Prostate gland (tissue), 2 donors: Measurements from ENCODE around the gene CLEC16A. TPM values are rescaled to one million over a fixed set of nuclear protein-coding genes. Genes with fewer than 3 reads are reported as not detected.

ENCODE experiments used
- DNase-seq: peaks from one replicate; pipeline ENCODE4 v3.0.0-alpha.2; 2019; ENCODE audit warnings: low spot score
- H3K27ac ChIP-seq, 2 donors: fragments of 200-600 bp; sonication (generic); 2 replicates each; pipeline ENCODE4 v1.5.1; 2017 to 2019
- H3K27me3 ChIP-seq: fragments of 200-600 bp; sonication (generic); replicated peaks from 2 replicates; pipeline ENCODE4 v1.5.1; 2019; ENCODE audit not compliant: insufficient read depth
- H3K36me3 ChIP-seq, 2 donors: fragments of 200-600 bp; sonication (generic); 1 replicate in 1 of 2; 2 replicates in 1 of 2; pipeline versions ENCODE4 v1.5.1 to v1.8.1; 2017 to 2019
- H3K4me1 ChIP-seq: fragments of 200-600 bp; sonication (generic); replicated peaks from 2 replicates; pipeline ENCODE4 v1.5.1; 2019
- H3K4me3 ChIP-seq, 2 donors: fragments of 200-600 bp; sonication (generic); 2 replicates each; pipeline ENCODE4 v1.5.1; 2017 to 2019
- H3K9me3 ChIP-seq: fragments of 200-600 bp; sonication (generic); 2 replicates; pipeline ENCODE4 v1.5.1; 2017
- POLR2A ChIP-seq: fragments of 450-650 bp; IDR thresholded peaks from one replicate; pipeline ENCODE4 v1.6.1; 2016; ENCODE audit warnings: antibody characterized with exemption, mild to moderate bottlenecking
- POLR2AphosphoS5 ChIP-seq: sonication (generic); formaldehyde crosslinking; IDR thresholded peaks from one replicate; pipeline ENCODE4 v1.6.1; 2017; ENCODE audit warnings: antibody characterized with exemption
- WGBS: methylation state at CpG from one replicate; pipeline ENCODE4 v1.1.5; 2018; 5-methylcytosine and 5-hydroxymethylcytosine counted together
- intact Hi-C: fragments of 100-400 bp; cut with DNase I; formaldehyde crosslinking; loops from one replicate; pipeline ENCODE4 v1.14.2; 2022
- total RNA-seq, 2 donors: library from RNA; depleted of rRNA; stranded (reverse); fragments of >200 nt; gene quantifications; one replicate each; pipeline ENCODE4 v1.1.0, GENCODE V29; 2016
- TF ChIP-seq, protein P1 (sequence below), 4 experiments: fragments of 200-600 bp in 2 of 4; fragments of 450-650 bp in 2 of 4; sonication (generic) in 2 of 4; IDR thresholded peaks; 1 replicate in 3 of 4; 2 replicates in 1 of 4; pipeline ENCODE4 v1.5.1; 2016 to 2019; ENCODE audit warnings: antibody characterized with exemption in 4 of 4, mild to moderate bottlenecking in 2 of 4, moderate library complexity in 2 of 4

CLEC16A gene
- total RNA-seq, 2 donors from 2014 or later = 26.1 to 52.2 TPM

- intact Hi-C loops = loop anchor here (10.0 kb wide), 2 partner anchors 118 to 162 kb away; partner anchors contain the start of gene SOCS1
- no peak for DNase-seq
- Histone ChIP-seq H3K27me3 (no peaks in the 10 kb centered on the region), H3K9me3 (no peaks in the 10 kb centered on the region), H3K4me1 (no peaks in the 10 kb centered on the region), H3K27ac (no peak overlapping the region), H3K4me3 (no peak overlapping the region), H3K36me3 (peaks cover 0 to 2% of the 10 kb centered on the region in 2 donors)
- TF ChIP-seq, protein P1, sequence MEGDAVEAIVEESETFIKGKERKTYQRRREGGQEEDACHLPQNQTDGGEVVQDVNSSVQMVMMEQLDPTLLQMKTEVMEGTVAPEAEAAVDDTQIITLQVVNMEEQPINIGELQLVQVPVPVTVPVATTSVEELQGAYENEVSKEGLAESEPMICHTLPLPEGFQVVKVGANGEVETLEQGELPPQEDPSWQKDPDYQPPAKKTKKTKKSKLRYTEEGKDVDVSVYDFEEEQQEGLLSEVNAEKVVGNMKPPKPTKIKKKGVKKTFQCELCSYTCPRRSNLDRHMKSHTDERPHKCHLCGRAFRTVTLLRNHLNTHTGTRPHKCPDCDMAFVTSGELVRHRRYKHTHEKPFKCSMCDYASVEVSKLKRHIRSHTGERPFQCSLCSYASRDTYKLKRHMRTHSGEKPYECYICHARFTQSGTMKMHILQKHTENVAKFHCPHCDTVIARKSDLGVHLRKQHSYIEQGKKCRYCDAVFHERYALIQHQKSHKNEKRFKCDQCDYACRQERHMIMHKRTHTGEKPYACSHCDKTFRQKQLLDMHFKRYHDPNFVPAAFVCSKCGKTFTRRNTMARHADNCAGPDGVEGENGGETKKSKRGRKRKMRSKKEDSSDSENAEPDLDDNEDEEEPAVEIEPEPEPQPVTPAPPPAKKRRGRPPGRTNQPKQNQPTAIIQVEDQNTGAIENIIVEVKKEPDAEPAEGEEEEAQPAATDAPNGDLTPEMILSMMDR (IDR thresholded peaks at IDR 0.05) = no peak
- TF ChIP-seq POLR2AphosphoS5 (no peak), POLR2A (no peak)
- 67% methylated on average over 7 of the region's 7 CpGs for WGBS
Measured at GRCh38 chr16:11136600-11136999, 192.2 kb downstream of the CLEC16A start.

DNA sequence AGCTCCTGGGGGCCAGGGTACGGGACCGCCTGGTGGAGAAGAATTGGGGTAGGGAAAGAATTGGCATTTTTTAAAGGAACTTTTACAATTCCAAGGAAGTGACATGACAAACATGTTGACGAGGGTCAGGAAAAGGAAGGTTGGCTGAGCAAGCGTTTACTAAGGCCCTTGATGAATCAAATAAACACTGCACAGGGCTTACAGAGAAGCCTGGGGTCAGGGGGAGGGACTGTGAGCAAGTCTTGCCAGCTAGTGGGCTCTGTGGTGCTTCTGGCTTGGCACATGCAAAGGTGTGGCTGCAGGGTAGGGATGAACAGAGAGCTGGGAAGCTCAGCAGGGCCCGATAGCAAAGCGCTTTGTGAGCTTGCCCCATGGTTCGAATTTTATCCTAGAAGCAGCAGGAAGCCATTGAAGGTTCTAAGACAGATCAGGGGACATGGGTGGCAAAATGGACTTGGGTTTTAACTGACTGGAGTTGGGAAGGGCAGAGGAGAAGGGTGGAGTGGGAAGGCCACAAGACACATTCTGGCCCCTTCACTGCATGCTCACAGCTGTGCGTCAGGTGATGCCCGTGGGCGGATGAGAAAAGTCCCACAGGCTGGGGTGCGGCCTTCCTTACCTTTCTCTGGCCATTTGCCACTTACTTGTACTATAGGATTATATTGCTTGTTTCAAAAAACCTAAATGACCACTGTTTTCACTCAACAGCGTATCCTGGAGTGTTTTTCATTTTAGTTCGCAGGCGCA is 193.8 kb downstream of the CLEC16A start:
- no peak for DNase-seq
- no peaks in the 10 kb centered on the region for H3K4me1 ChIP-seq
- TF ChIP-seq, protein P1 (IDR thresholded peaks at IDR 0.05) = no peak
- TF ChIP-seq POLR2A = no peak
- no peak for TF ChIP-seq POLR2AphosphoS5
- WGBS = 92% methylated on average over 14 of the region's 14 CpGs
- H3K27me3 ChIP-seq = no peaks in the 10 kb centered on the region
- peaks cover 0 to 2% of the 10 kb centered on the region in 2 donors for H3K36me3 ChIP-seq
- no peak overlapping the region for H3K27ac ChIP-seq
- H3K4me3 ChIP-seq = no peak overlapping the region
- H3K9me3 ChIP-seq = no peaks in the 10 kb centered on the region
- intact Hi-C loops = loop anchor here (10.0 kb wide), 2 partner anchors 117 to 163 kb away; partner anchors contain the start of gene SOCS1

DNA sequence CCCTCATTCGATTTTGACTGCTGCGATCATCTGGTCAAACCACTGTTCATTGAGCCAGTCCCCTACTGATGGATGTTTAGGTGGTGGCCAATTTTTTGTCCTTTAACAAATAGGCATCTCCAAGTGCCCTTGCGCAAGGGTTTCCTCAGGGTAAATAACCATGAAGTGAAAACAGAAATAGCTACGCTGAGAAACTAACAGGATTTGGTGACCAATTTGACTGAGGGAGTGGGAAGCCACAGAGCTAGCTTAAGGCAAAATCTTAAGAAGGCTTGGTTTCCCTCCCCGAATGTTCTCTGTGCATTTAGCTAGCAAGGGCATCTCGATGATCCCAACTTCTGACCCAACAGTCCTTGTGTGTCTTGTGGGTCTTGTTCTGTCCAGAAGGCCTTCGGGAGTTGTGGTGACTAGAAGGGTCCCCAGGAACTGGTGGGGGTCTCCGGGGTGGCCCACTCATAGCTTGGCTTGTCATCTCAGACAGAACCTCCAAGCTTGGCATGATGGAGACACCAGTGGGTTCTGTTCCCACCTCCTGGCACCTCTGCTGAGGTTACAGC is 194.5 kb downstream of the CLEC16A start:
- Histone ChIP-seq H3K4me3 (no peak overlapping the region), H3K4me1 (no peaks in the 10 kb centered on the region), H3K27me3 (no peaks in the 10 kb centered on the region), H3K36me3 (peaks cover 0 to 2% of the 10 kb centered on the region in 2 donors), H3K27ac (no peak overlapping the region), H3K9me3 (no peaks in the 10 kb centered on the region)
- DNase-seq = no peak
- intact Hi-C loops = loop anchor here (10.0 kb wide), 2 partner anchors 116 to 164 kb away; partner anchors contain the start of gene SOCS1
- TF ChIP-seq POLR2AphosphoS5 (no peak), POLR2A (no peak)
- TF ChIP-seq, protein P1 (IDR thresholded peaks at IDR 0.05) = no peak
- 91% methylated on average over 8 of the region's 8 CpGs for WGBS

DNA sequence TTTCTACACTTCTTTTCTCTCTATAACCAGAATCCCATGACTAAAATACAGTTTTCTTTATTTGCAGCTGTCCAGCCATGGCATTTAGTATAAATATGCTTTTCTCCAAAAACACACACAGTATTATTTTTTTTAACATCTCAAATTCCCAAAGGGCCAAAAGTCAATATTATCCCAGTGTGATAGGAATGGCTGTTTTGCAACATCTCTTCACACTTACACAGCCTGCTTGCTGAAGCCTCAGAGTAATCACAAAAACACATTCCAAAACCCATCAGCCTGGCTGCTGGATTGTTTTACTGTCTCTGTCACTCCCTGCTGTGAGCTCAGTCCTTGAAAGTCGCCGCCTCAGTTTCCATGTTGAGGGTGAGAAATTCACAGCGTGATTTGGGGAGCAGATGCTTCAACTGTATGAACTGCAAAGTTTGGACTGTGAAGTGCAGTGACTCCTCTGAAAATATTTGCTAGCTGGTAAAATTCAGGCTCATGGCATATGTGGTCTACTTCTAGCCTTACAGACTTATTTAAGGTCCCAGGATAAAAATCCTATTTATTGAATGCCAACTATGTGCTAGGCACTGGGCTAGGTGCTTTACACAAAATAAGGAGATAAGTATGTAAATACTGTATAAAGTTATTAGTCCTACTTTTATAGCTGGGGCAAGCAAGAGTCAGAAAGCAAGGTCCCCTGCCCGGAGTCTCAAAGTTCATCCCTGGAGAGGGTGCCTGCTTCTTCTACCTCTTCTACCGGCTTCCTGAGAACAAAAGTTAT is 195.1 kb downstream of the CLEC16A start:
- TF ChIP-seq POLR2A = no peak
- TF ChIP-seq, protein P1 (IDR thresholded peaks at IDR 0.05) = no peak
- TF ChIP-seq POLR2AphosphoS5 = no peak
- no peak overlapping the region for H3K27ac ChIP-seq
- no peak overlapping the region for H3K4me3 ChIP-seq
- no peak for DNase-seq
- intact Hi-C loops = loop anchor here (10.0 kb wide), 2 partner anchors 115 to 165 kb away; partner anchors contain the start of gene SOCS1
- peaks cover 0 to 2% of the 10 kb centered on the region in 2 donors for H3K36me3 ChIP-seq
- WGBS = 83% methylated on average over 5 of the region's 5 CpGs
- H3K27me3 ChIP-seq = no peaks in the 10 kb centered on the region
- no peaks in the 10 kb centered on the region for H3K9me3 ChIP-seq
- no peaks in the 10 kb centered on the region for H3K4me1 ChIP-seq
